CMK (cell line): ENCODE measurements around the gene ARID1B.

Experiments
- DNase-seq: peaks from one replicate; pipeline ENCODE4 v3.0.0-alpha.2; 2010; ENCODE audit warnings: low read depth

The ARID1B gene

GRCh38 chr6:156776840-156777576 is at the start of gene ARID1B:
Gene ARID1B, plus strand, starts transcription at chr6:156777378. Its CDS starts 303 bp downstream, at chr6:156777681.
- peak; percentile 38 for DNase-seq

DNA sequence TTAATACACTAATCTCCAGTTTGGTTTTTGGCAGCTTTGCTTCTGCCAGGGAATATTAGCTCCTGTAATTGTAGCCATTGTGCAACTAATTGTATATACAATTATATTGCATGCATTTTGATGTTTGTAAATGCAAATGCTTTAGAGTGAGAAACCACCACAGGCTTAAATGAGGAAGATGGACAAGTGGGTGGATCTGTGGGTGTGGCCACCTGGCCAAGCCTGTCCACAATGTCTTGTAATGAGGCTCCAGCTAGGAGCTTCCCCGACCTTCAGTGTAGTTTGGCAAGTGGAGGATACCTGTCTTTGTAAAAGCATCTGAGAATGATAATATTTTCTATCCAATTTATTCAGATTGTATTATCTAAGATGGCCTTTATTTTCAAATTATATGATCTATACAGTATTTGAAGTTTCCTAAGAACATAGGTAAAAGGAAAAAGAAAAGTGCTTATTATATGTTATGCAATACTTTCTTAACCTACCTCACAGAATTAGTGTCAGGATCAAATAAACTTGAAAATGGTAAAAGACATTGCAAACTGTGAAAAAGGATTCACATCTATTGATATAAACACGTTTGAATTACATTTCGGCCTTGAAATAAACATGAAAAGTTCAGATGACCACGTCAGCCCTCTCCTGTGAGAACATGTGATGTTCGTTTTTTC is 49.3 kb upstream of the ARID1B start:
- DNase-seq, result no peak

DNA sequence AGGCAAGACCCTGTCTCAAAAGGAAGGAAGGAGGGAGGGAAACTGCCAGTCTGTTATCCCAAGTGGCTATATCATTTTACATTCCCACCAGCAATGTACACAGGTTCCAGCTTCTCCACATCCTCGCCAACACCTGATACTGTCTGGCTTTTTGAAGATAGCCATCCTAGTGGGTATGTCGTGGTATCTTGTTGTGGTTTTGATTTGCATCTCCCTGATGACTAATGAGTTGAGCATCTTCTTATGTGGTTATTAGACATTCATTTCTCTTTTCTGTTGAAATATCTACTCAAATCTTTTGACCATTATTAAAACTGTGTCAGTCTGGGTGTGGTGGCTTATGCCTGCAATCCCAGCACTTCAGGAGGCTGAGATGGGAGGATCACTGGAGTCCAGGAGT is 47.9 kb upstream of the ARID1B start:
- no peak for DNase-seq

DNA sequence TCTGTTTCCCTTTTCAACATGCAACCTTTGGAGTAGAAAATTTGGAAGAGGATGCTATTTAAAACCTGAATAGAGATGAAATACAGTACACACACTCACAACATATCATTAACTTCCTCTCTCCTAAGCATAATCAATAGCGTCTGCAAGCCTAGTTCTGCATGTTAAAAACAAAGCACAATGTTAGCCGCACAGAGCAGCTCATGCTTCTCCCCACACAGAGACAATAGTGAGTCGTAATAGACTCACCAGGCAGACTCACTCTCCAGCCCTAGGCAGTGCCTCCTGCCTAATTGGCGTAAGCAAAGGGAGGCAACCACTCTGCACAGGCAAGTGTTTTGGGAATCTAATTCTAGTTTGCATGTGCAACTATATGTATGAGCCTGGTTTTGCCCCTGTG is 45.8 kb upstream of the ARID1B start:
- DNase-seq, result no peak

DNA sequence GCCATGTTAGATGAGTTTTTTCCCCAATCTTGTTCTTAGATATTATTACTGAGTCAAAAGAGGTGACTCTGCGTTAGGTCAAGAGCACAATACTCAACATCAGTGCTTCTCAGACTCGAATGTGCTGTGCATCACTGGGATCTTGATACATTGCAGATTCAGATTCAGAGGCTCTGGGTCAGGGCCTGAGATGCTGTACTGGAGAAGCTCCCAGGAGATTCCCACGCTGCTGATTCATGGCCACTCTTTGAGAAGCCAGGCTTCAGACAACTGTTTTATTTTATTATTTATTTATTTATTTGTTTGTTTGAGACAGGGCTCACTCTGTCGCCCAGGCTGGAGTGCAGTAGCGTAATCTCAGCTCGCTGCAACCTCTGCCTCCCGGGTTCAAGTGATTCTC is 41.4 kb upstream of the ARID1B start:
- no peak for DNase-seq

DNA sequence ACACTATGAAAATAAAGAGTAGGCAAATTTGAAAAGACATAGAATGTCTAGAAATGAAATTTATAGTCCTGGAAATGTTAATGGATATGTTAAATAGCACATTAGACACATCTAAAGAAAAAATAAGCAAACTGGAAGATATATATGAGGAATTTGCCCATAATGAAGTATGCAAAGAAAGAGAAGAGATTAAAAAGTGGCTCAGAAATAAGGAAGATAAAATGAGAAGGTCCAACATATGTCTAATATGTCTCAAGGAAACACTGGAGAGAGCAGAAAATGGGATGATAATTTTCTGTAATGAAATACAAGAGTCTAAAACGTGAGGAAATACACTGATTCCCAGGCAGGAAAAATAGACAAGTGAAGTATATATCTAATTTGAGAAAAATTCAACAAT is 36.6 kb upstream of the ARID1B start:
- no peak for DNase-seq

DNA sequence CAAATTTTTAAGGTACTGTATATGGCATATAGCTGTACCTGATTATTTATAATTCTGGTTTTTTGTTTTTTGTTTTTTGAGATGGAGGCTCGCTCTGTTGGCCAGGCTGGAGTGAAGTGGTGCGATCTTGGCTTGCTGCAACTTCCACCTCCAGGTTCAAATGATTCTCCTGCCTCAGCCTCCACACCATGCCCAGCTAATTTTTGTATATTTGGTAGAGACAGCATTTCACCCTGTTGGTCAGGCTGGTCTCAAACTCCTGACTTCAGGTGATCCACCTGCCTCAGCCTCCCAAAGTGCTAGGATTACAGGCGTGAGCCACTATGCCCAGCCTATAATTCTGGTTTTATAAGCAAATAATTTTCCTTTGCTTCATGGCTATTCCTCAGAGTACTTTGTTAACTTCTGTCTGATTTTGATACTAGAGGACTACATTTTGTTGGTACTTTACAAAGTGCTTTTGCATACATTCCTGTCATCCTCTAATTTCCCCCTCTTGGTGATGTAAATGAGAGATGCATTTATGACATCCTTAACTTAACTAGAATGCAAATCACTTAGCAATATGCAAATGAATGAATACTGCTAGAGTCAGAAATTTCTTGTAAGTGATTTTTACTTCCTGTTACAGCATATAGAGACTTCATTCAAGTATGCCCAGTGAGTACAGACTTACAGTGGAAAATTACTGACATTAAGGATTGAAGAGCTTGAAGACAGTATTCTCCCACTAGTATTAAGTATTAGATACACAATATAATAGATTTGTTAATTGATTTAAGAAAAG is 35.7 kb upstream of the ARID1B start:
- no peak for DNase-seq

DNA sequence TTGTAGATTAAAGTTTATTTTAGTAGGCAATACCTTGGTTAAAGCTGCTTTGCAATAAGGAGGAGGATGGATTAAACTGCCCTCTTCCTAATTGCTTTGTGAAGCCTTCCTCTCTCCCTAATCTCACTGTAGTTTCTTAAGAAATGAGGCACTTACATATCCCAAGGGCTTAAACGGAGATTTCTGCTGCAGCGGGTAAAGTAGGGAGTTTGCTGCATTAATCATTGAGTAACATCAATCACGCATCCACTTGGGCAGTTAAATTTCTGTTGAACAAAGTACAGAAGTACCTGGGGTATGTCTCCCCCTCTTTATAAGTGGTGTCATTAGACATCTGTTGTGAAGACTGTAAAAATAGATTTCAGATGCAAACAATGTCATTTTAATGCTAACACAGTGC is 29.5 kb upstream of the ARID1B start:
- DNase-seq, result no peak

DNA sequence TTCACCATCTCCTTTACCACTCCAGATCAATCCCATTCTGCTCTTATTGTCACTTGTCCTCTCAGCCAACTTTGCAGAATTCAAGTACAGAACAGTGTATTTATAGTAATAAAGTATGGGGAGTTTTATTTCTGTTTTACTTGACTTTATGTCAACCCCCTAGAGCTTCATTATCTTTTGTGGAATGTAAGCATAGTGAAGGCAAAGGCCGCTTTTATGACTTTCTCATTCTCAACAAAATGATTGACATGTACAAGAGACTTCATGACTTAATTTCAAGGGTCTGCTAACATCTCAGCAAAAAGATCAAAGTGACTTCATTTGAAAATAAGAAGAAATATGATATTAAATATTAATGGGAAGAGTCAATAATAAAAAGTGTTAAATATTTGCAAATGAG is 28.7 kb upstream of the ARID1B start:
- no peak for DNase-seq

DNA sequence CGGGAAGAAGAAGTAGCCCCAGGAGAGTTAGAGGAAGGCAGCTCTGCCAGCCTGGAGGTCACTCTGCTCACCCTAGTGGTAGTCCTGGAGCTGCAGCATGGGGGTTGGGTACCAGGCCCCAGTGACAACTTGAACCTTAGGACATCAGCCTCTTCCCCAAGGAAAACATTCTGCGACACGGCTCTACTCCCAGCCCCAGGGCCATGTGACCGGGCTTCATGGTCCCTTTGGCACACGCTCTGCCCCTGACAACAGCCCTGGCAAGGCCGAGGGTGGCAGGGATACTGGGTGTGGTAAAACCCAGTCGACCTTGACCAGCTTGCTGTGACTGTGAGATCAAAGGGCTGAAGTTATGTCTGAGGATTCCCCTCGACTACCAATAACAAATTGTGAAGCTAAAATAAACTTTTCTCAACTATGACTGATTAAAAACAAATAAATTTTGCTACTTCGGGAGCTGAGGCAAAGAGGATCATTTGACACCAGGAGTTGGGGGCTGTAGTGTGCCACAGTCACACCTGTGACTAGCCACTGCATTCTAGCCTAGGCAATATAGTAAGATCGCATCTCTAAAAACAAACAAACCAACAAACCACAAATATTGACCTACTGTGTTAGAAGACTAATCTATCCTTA is 24.4 kb upstream of the ARID1B start:
- DNase-seq, result no peak

- DNase-seq, result no peak
Measured at GRCh38 chr6:156756630-156757610, 20.3 kb upstream of the ARID1B start.

DNA sequence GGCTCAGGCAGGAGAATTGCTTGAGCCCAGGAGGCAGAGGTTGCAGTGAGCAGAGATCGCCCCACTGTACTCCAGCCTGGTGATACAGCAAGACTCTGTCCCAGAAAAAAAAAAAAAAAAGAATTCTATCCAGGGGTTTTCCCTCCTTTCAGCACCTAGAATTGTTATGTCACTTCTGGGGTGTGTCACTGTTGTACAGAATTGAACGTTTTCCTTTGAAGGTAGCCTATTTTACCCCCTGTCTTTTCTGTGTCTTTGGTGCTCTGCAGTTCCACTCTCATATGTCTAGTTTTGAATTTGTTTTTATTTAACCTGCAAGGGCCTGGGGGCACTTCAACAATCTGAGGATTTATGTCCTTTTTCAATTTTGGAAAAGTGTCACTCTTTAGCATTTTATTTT is 19.3 kb upstream of the ARID1B start:
- DNase-seq, result no peak

DNA sequence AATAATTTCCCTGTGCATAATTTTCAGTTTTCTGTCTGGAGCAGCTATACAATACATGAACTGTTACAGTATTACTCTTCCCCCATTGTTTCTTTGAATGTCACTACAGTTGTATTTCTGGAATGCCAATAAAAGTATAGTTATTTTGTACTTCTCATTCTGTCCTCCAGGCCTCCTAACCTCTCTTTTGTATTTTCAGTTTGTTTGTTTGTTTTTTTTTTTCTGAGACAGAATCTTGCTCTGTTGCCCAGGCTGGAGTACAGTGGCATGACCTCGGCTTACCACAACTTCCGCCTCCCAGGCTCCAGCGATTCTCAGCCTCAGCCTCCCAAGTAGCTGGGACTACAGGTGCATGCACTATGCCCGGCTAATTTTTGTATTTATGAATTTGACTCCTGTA is 16.8 kb upstream of the ARID1B start:
- DNase-seq, result no peak

GRCh38 chr6:156762547-156762946 is 14.6 kb upstream of the ARID1B start:
- DNase-seq, result no peak

- DNase-seq, result no peak
Measured at GRCh38 chr6:156765117-156765516, 12.1 kb upstream of the ARID1B start.

DNA sequence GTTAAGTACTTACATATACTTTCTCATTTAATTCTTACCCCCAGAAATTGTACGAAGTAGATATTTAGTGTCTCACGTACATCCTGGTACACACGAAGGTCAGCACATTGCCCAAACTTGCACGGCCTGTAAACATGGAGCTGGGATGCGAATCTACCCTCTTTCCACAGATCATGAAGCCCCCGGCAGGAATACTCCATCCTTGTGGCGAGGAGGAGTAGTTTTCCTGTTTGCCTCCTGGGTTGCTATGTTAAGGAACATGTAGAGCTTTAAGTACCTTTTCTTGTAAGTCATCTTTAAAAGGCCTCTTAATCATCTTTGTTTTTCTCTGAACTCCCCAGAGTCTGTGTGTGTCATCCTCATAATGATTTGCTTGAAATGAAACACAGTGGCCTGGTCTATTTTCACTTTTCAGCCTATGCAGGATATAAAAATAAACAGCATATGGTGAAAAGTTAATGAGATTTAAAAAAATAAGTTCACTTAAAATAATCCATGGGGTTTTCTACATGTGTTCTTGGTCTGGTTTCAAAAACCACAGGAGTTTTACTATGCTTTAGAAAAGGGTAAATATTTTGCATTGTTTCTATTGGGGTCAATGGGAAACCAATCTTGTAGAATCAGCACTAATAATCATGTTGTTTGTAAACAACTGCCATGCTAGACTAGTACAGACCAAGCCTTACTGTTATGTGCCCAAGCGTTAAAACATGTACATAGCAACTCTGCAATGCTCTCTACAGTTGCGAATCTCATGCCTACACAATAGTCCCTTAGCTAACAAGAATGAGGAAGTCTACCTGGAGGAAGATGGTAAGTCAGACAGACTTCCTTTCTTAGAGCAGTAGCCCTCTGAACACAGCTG is 9.3 kb upstream of the ARID1B start:
- no peak for DNase-seq

GRCh38 chr6:156771047-156771446 is 6.1 kb upstream of the ARID1B start:
- no peak for DNase-seq

- no peak for DNase-seq
Measured at GRCh38 chr6:156771761-156772160, 5.4 kb upstream of the ARID1B start.

- DNase-seq, result no peak
Measured at GRCh38 chr6:156773476-156773875, 3.7 kb upstream of the ARID1B start.
